HG02885 (cell line): ENCODE data around the gene SEC31A.

Experiments
- ATAC-seq: cut with Tn5 transposase; IDR thresholded peaks from one replicate; pipeline ENCODE4 v1.9.1; 2021; ENCODE audit warnings: mild to moderate bottlenecking; ENCODE audit not compliant: unreplicated experiment, poor library complexity

Gene SEC31A

GRCh38 chr4:82776925-82777542 is 113.9 kb downstream of the SEC31A start:
- no peak for ATAC-seq

GRCh38 chr4:82775243-82775642 is 115.7 kb downstream of the SEC31A start:
- ATAC-seq, result no peak

GRCh38 chr4:82774711-82775171 is 116.2 kb downstream of the SEC31A start:
- no peak for ATAC-seq

- no peak for ATAC-seq
Observed at GRCh38 chr4:82773057-82773456, 117.9 kb downstream of the SEC31A start.

- no peak for ATAC-seq
Observed at GRCh38 chr4:82770607-82771006, 120.3 kb downstream of the SEC31A start.
